HL-60 (cell line): ENCODE results near the gene VAV2.

Experiments used
- CTCF ChIP-seq: IDR thresholded peaks from one replicate; pipeline ENCODE4 v1.5.1; 2011; ENCODE audit warnings: low read length, control low read depth, inconsistent platforms; ENCODE audit not compliant: insufficient read depth
- GABPA ChIP-seq: IDR thresholded peaks from 2 replicates; pipeline ENCODE4 v1.6.1; 2012; ENCODE audit warnings: low read depth
- POLR2AphosphoS5 ChIP-seq: IDR thresholded peaks from 2 replicates; pipeline ENCODE4 v1.6.1; 2012; ENCODE audit warnings: low read depth
- SPI1 ChIP-seq: IDR thresholded peaks from 2 replicates; pipeline ENCODE4 v1.6.1; 2012; ENCODE audit warnings: low read depth, mild to moderate bottlenecking, borderline replicate concordance
- TF ChIP-seq, protein P1 (sequence below): IDR thresholded peaks from 2 replicates; pipeline ENCODE4 v1.6.1; 2012; ENCODE audit warnings: low read depth; ENCODE audit not compliant: insufficient replicate concordance

DNA sequence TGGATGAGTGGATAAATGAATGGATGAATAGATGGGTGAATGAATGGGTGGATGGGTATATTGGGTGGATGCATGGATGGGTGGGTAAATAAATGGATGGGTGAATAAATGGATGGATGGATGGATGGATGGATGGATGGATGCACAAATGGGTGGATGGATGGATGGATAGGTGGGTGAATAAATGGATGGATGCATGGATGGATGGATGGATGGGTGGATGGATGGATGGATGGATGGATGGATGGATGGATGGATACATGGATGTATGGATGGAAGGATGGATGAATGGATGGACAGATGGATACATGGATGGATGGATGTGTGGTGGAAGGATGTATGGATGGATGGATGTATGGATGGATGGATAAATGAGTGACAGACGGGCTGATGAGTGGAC lies 140.4 kb downstream of the VAV2 start:
- TF ChIP-seq POLR2AphosphoS5, result no peak
- TF ChIP-seq CTCF, result no peak
- TF ChIP-seq, protein P1, sequence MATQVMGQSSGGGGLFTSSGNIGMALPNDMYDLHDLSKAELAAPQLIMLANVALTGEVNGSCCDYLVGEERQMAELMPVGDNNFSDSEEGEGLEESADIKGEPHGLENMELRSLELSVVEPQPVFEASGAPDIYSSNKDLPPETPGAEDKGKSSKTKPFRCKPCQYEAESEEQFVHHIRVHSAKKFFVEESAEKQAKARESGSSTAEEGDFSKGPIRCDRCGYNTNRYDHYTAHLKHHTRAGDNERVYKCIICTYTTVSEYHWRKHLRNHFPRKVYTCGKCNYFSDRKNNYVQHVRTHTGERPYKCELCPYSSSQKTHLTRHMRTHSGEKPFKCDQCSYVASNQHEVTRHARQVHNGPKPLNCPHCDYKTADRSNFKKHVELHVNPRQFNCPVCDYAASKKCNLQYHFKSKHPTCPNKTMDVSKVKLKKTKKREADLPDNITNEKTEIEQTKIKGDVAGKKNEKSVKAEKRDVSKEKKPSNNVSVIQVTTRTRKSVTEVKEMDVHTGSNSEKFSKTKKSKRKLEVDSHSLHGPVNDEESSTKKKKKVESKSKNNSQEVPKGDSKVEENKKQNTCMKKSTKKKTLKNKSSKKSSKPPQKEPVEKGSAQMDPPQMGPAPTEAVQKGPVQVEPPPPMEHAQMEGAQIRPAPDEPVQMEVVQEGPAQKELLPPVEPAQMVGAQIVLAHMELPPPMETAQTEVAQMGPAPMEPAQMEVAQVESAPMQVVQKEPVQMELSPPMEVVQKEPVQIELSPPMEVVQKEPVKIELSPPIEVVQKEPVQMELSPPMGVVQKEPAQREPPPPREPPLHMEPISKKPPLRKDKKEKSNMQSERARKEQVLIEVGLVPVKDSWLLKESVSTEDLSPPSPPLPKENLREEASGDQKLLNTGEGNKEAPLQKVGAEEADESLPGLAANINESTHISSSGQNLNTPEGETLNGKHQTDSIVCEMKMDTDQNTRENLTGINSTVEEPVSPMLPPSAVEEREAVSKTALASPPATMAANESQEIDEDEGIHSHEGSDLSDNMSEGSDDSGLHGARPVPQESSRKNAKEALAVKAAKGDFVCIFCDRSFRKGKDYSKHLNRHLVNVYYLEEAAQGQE, result no peak
- no peak for TF ChIP-seq SPI1
- no peak for TF ChIP-seq GABPA
